Prostate gland (tissue), 2 donors: ENCODE measurements around the gene BCOR.

Source experiments
- CTCF ChIP-seq, 4 experiments: fragments of 200-600 bp in 2 of 4; fragments of 450-650 bp in 2 of 4; sonication (generic) in 2 of 4; IDR thresholded peaks; 1 replicate in 3 of 4; 2 replicates in 1 of 4; pipeline ENCODE4 v1.5.1; 2016 to 2019; ENCODE audit warnings: antibody characterized with exemption in 4 of 4, mild to moderate bottlenecking in 2 of 4, moderate library complexity in 2 of 4
- POLR2A ChIP-seq: fragments of 450-650 bp; IDR thresholded peaks from one replicate; pipeline ENCODE4 v1.6.1; 2016; ENCODE audit warnings: antibody characterized with exemption, mild to moderate bottlenecking
- POLR2AphosphoS5 ChIP-seq: sonication (generic); formaldehyde crosslinking; IDR thresholded peaks from one replicate; pipeline ENCODE4 v1.6.1; 2017; ENCODE audit warnings: antibody characterized with exemption

GRCh38 chrX:40087425-40088298 lies 10.1 kb downstream of the BCOR start:
- no peak for TF ChIP-seq POLR2AphosphoS5
- no peak for TF ChIP-seq CTCF (IDR thresholded peaks at IDR 0.05)
- TF ChIP-seq POLR2A: no peak
